H9 (cell line): ENCODE data around the gene FOXI1. TPM values are rescaled to one million over a fixed set of nuclear protein-coding genes. Genes with fewer than 3 reads are reported as not detected.

Experiments used
- DNase-seq: peaks from one replicate; pipeline ENCODE4 v3.0.0-alpha.2; 2017
- H2AFZ ChIP-seq: one replicate; pipeline ENCODE4 v1.6.1; 2013; ENCODE audit warnings: mild to moderate bottlenecking, low read length, control low read depth, moderate library complexity
- H2AK5ac ChIP-seq: 2 replicates; pipeline ENCODE4 v1.6.1; 2013; ENCODE audit warnings: low read length, control low read depth, mixed read lengths; ENCODE audit not compliant: insufficient read length
- H2BK120ac ChIP-seq: one replicate; pipeline ENCODE4 v1.6.1; 2013; ENCODE audit warnings: low read depth, mild to moderate bottlenecking, low read length, control low read depth, inconsistent platforms; ENCODE audit not compliant: poor library complexity, severe bottlenecking
- H2BK12ac ChIP-seq: 2 replicates; pipeline ENCODE4 v1.6.1; 2013; ENCODE audit warnings: low read length, control low read depth, mixed read lengths, low read depth; ENCODE audit not compliant: insufficient read length
- H2BK15ac ChIP-seq: 2 replicates; pipeline ENCODE4 v1.6.1; 2013; ENCODE audit warnings: low read depth, low read length, control low read depth
- H2BK20ac ChIP-seq: one replicate; pipeline ENCODE4 v1.6.1; 2013; ENCODE audit warnings: low read depth, mild to moderate bottlenecking, low read length, control low read depth, inconsistent platforms; ENCODE audit not compliant: poor library complexity, severe bottlenecking
- H2BK5ac ChIP-seq: 2 replicates; pipeline ENCODE4 v1.6.1; 2013; ENCODE audit warnings: low read length, control low read depth, mixed read lengths; ENCODE audit not compliant: insufficient read length
- H3K14ac ChIP-seq: 2 replicates; pipeline ENCODE4 v1.6.1; 2013; ENCODE audit warnings: low read length, control low read depth; ENCODE audit not compliant: insufficient read depth
- H3K18ac ChIP-seq: 2 replicates; pipeline ENCODE4 v1.6.1; 2013; ENCODE audit warnings: low read depth, mild to moderate bottlenecking, mixed read lengths, low read length, control low read depth; ENCODE audit not compliant: insufficient read length
- H3K23ac ChIP-seq: 2 replicates; pipeline ENCODE4 v1.6.1; 2013; ENCODE audit warnings: low read length, control low read depth, mixed read lengths, low read depth; ENCODE audit not compliant: insufficient read length
- H3K23me2 ChIP-seq: 2 replicates; pipeline ENCODE4 v1.6.1; 2013; ENCODE audit warnings: low read depth, mild to moderate bottlenecking, mixed read lengths, low read length, control low read depth; ENCODE audit not compliant: insufficient read length, poor library complexity, severe bottlenecking
- H3K27ac ChIP-seq: 2 replicates; pipeline ENCODE4 v1.5.1; 2013; ENCODE audit warnings: low read length, control low read depth, mixed read lengths, low read depth; ENCODE audit not compliant: insufficient read length
- H3K27me3 ChIP-seq: 2 replicates; pipeline ENCODE4 v1.6.1; 2013; ENCODE audit warnings: low read length, control low read depth, inconsistent platforms; ENCODE audit not compliant: insufficient read depth
- H3K4ac ChIP-seq: 2 replicates; pipeline ENCODE4 v1.6.1; 2013; ENCODE audit warnings: low read depth, mild to moderate bottlenecking, control low read depth, inconsistent platforms, low read length, moderate library complexity
- H3K4me1 ChIP-seq: 2 replicates; pipeline ENCODE4 v1.6.1; 2013; ENCODE audit warnings: low read length, control low read depth, inconsistent platforms; ENCODE audit not compliant: insufficient read depth
- H3K4me2 ChIP-seq: 2 replicates; pipeline ENCODE4 v1.6.1; 2013; ENCODE audit warnings: low read length, control low read depth, mixed read lengths; ENCODE audit not compliant: insufficient read length, insufficient read depth
- H3K56ac ChIP-seq: 2 replicates; pipeline ENCODE4 v1.6.1; 2013; ENCODE audit warnings: low read depth, mild to moderate bottlenecking, mixed read lengths, low read length, control low read depth; ENCODE audit not compliant: insufficient read length
- H3K79me1 ChIP-seq: 2 replicates; pipeline ENCODE4 v1.6.1; 2013; ENCODE audit warnings: low read depth, mild to moderate bottlenecking, moderate library complexity, low read length, control low read depth, inconsistent platforms; ENCODE audit not compliant: insufficient read depth, poor library complexity, severe bottlenecking
- H3K79me2 ChIP-seq: 2 replicates; pipeline ENCODE4 v1.6.1; 2013; ENCODE audit warnings: low read length, control low read depth, inconsistent platforms; ENCODE audit not compliant: insufficient read depth
- H3K9ac ChIP-seq: 2 replicates; pipeline ENCODE4 v1.6.1; 2013; ENCODE audit warnings: low read length, control low read depth, mixed read lengths; ENCODE audit not compliant: insufficient read length; ENCODE audit errors: extremely low read depth
- H3K9me3 ChIP-seq: one replicate; pipeline ENCODE4 v1.6.1; 2013; ENCODE audit warnings: low read depth, low read length, inconsistent platforms; ENCODE audit not compliant: control insufficient read depth
- H3T11ph ChIP-seq: one replicate; pipeline ENCODE4 v1.6.1; 2013; ENCODE audit warnings: mild to moderate bottlenecking, low read length, control low read depth, inconsistent platforms
- H4K20me1 ChIP-seq: one replicate; pipeline ENCODE4 v1.6.1; 2013; ENCODE audit not compliant: control insufficient read depth, insufficient read length, insufficient read depth
- H4K5ac ChIP-seq: 2 replicates; pipeline ENCODE4 v1.6.1; 2013; ENCODE audit warnings: low read depth, mild to moderate bottlenecking, mixed read lengths, low read length, control low read depth; ENCODE audit not compliant: insufficient read length
- H4K8ac ChIP-seq: replicated peaks from 2 replicates; pipeline ENCODE4 v1.6.1; 2013; ENCODE audit warnings: low read length, control low read depth, mixed read lengths, low read depth; ENCODE audit not compliant: insufficient read length
- H4K91ac ChIP-seq: 2 replicates; pipeline ENCODE4 v1.6.1; 2013; ENCODE audit warnings: low read depth, mild to moderate bottlenecking, moderate library complexity, mixed read lengths, low read length, control low read depth; ENCODE audit not compliant: insufficient read length
- H3K27ac Mint-ChIP-seq, 3 experiments: 2 replicates in 2 of 3; 3 replicates in 1 of 3; pipeline ENCODE4 v1.8.0; 2020 to 2021; ENCODE audit warnings: mixed read lengths in 3 of 3, mild to moderate bottlenecking in 1 of 3, moderate library complexity in 1 of 3
- H3K27me3 Mint-ChIP-seq: 2 replicates; pipeline ENCODE4 v1.8.0; 2021; ENCODE audit warnings: low read depth, mild to moderate bottlenecking, moderate library complexity, mixed read lengths
- H3K36me3 Mint-ChIP-seq, 3 experiments: 2 replicates in 2 of 3; 3 replicates in 1 of 3; pipeline ENCODE4 v1.8.0; 2020 to 2021; ENCODE audit warnings: low read depth in 3 of 3, mixed read lengths in 3 of 3; ENCODE audit not compliant: insufficient read depth in 1 of 3
- H3K4me1 Mint-ChIP-seq, 2 experiments: 2 replicates each; pipeline ENCODE4 v1.8.0; 2020; ENCODE audit warnings: mixed read lengths in 2 of 2
- H3K4me3 Mint-ChIP-seq, 2 experiments: 2 replicates in 1 of 2; 3 replicates in 1 of 2; pipeline ENCODE4 v1.8.0; 2020 to 2021; ENCODE audit warnings: mild to moderate bottlenecking in 2 of 2, mixed read lengths in 2 of 2, moderate library complexity in 1 of 2
- H3K9me3 Mint-ChIP-seq, 2 experiments: 2 replicates in 1 of 2; 3 replicates in 1 of 2; pipeline ENCODE4 v1.8.0; 2020; ENCODE audit warnings: mild to moderate bottlenecking in 2 of 2, mixed read lengths in 2 of 2, moderate library complexity in 1 of 2
- WGBS: extraction: QIAGEN DNeasy Blood & Tissue Kit; methylation state at CpG from one replicate; pipeline ENCODE4 v1.1.7; 2013; ENCODE audit warnings: missing lambda C conversion rate, low lambda C conversion rate, mixed read lengths; ENCODE audit not compliant: insufficient read length; ENCODE audit errors: extremely low coverage; 5-methylcytosine and 5-hydroxymethylcytosine counted together
- total RNA-seq: library from RNA; stranded (reverse); gene quantifications from 2 replicates; pipeline ENCODE4 v1.2.1, GENCODE V29; 2021
- TF ChIP-seq, protein P1 (sequence below): fragments of 200-600 bp; sonication (generic); conservative IDR thresholded peaks from 3 replicates; pipeline ENCODE4 v1.8.0; 2021; ENCODE audit warnings: antibody characterized with exemption, mild to moderate bottlenecking

Gene FOXI1
- total RNA-seq, 1 experiment from 2014 or later, result not detected

DNA sequence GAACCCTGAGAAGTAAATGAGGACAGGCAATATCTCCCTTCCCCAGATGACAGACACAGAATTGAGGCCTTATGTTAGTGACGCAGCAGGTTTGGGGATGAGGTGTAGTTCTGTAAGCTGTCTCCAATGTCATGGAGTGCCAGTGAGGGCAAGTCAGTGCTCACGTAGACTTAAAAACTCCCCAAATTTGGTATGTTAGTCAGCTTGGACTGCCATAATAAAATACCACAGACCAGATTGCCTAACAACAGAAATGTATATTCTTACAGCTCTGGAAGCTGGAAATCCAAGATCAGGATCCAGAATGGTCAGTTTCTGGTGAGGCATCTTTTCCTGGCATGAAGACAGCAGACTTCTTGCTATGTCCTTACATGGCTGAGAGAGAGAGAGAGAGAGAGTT lies 14.9 kb downstream of the FOXI1 start:
- no peak overlapping the region for H3K4me2 ChIP-seq
- H3K27ac Mint-ChIP-seq, result no peak overlapping the region; a peak in 1 of 7 replicates
- H2AK5ac ChIP-seq, result no peak overlapping the region
- no peak overlapping the region for H2BK12ac ChIP-seq
- H3K4me1 ChIP-seq, result no peaks in the 10 kb centered on the region
- H3K27ac ChIP-seq, result no peak overlapping the region
- no peak overlapping the region for H4K8ac ChIP-seq
- H3K27me3 ChIP-seq, result no peaks in the 10 kb centered on the region
- peaks cover 6% of the 10 kb centered on the region for H3K9me3 ChIP-seq
- H3K18ac ChIP-seq, result no peak overlapping the region
- H3T11ph ChIP-seq, result no peak overlapping the region
- no peak overlapping the region for H4K91ac ChIP-seq
- TF ChIP-seq, protein P1, sequence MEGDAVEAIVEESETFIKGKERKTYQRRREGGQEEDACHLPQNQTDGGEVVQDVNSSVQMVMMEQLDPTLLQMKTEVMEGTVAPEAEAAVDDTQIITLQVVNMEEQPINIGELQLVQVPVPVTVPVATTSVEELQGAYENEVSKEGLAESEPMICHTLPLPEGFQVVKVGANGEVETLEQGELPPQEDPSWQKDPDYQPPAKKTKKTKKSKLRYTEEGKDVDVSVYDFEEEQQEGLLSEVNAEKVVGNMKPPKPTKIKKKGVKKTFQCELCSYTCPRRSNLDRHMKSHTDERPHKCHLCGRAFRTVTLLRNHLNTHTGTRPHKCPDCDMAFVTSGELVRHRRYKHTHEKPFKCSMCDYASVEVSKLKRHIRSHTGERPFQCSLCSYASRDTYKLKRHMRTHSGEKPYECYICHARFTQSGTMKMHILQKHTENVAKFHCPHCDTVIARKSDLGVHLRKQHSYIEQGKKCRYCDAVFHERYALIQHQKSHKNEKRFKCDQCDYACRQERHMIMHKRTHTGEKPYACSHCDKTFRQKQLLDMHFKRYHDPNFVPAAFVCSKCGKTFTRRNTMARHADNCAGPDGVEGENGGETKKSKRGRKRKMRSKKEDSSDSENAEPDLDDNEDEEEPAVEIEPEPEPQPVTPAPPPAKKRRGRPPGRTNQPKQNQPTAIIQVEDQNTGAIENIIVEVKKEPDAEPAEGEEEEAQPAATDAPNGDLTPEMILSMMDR, result no peak
- H2BK5ac ChIP-seq, result no peak overlapping the region
- no peak for DNase-seq
- H3K4me1 Mint-ChIP-seq, result peaks cover 3 to 7% of the 10 kb centered on the region in 2 experiments
- H3K9me3 Mint-ChIP-seq, result peaks cover 8 to 10% of the 10 kb centered on the region in 2 experiments
- no peaks in the 10 kb centered on the region for H3K23me2 ChIP-seq
- H4K20me1 ChIP-seq, result no peaks in the 10 kb centered on the region
- WGBS, result no CpG with 5 or more reads among the region's 2 CpGs
- no peak overlapping the region for H2BK120ac ChIP-seq
- H3K27me3 Mint-ChIP-seq, result peaks cover 37% of the 10 kb centered on the region
- no peak overlapping the region for H3K4ac ChIP-seq
- H3K23ac ChIP-seq, result no peak overlapping the region
- no peak overlapping the region for H2AFZ ChIP-seq
- no peak overlapping the region for H2BK15ac ChIP-seq
- H3K56ac ChIP-seq, result no peak overlapping the region
- H3K36me3 Mint-ChIP-seq, result peaks cover 3 to 6% (median 4%) of the 10 kb centered on the region in 3 experiments; a peak in 3 of 7 replicates
- no peaks in the 10 kb centered on the region for H3K79me2 ChIP-seq
- H3K79me1 ChIP-seq, result no peaks in the 10 kb centered on the region
- H3K9ac ChIP-seq, result no peak overlapping the region
- H2BK20ac ChIP-seq, result no peak overlapping the region
- H3K14ac ChIP-seq, result no peak overlapping the region
- no peak overlapping the region for H4K5ac ChIP-seq
- no peak overlapping the region for H3K4me3 Mint-ChIP-seq
